Lower leg skin (tissue), 3 donors: ENCODE measurements around the gene FAM107B.

ENCODE experiments used
- CTCF ChIP-seq, 3 donors: fragments of 450-650 bp; IDR thresholded peaks; one replicate each; pipeline ENCODE4 v1.5.1; 2016; ENCODE audit warnings: antibody characterized with exemption in 3 of 3, mild to moderate bottlenecking in 3 of 3, moderate library complexity in 2 of 3
- POLR2A ChIP-seq, 2 donors: fragments of 450-650 bp; IDR thresholded peaks; one replicate each; pipeline ENCODE4 v1.6.1; 2016 to 2017; ENCODE audit warnings: antibody characterized with exemption in 2 of 2, mild to moderate bottlenecking in 1 of 2, moderate library complexity in 1 of 2

GRCh38 chr10:14674376-14675050 is 100.2 kb downstream of the FAM107B start:
- TF ChIP-seq CTCF (IDR thresholded peaks at IDR 0.05) (no peak), POLR2A (IDR thresholded peaks at IDR 0.05) (no peak)
